Vagina (tissue), 2 donors: Measurements from ENCODE around the gene RIOX2.

Source experiments
- CTCF ChIP-seq, 3 experiments: fragments of 450-650 bp in 2 of 3; fragments of 200-600 bp in 1 of 3; sonication (generic) in 1 of 3; IDR thresholded peaks; one replicate each; pipeline ENCODE4 v1.5.1; 2017 to 2019; ENCODE audit warnings: antibody characterized with exemption in 3 of 3, mild to moderate bottlenecking in 2 of 3, moderate library complexity in 2 of 3
- POLR2A ChIP-seq, 2 donors: fragments of 450-650 bp; IDR thresholded peaks; one replicate each; pipeline ENCODE4 v1.6.1; 2017; ENCODE audit warnings: antibody characterized with exemption in 2 of 2, mild to moderate bottlenecking in 2 of 2, moderate library complexity in 2 of 2
- POLR2AphosphoS5 ChIP-seq, 2 donors: sonication (generic); formaldehyde crosslinking; IDR thresholded peaks; one replicate each; pipeline ENCODE4 v1.9.0; 2017; ENCODE audit warnings: antibody characterized with exemption in 2 of 2, mild to moderate bottlenecking in 2 of 2, low read depth in 1 of 2; ENCODE audit not compliant: insufficient read depth in 1 of 2

GRCh38 chr3:98010194-98010882 lies 38.1 kb upstream of the RIOX2 start:
- TF ChIP-seq POLR2AphosphoS5 (IDR thresholded peaks at IDR 0.05; ENCODE audit: insufficient read depth in 1 of 2, low read depth in 1 of 2) (no peak), CTCF (IDR thresholded peaks at IDR 0.05) (no peak), POLR2A (IDR thresholded peaks at IDR 0.05) (no peak)
